Hepatocyte (in vitro differentiated cells): Measurements from ENCODE around the gene VAPA. TPM values are rescaled to one million over a fixed set of nuclear protein-coding genes. Genes with fewer than 3 reads are reported as not detected.

ENCODE experiments used
- DNase-seq: peaks from one replicate; pipeline ENCODE4 v3.0.0-alpha.2; 2016; ENCODE audit warnings: low spot score
- H2AFZ ChIP-seq: fragments of 200-600 bp; sonication (generic); 2 replicates; pipeline ENCODE4 v1.6.0; 2016; ENCODE audit warnings: antibody characterized with exemption, mild to moderate bottlenecking
- H3K27ac ChIP-seq: fragments of 200-600 bp; sonication (generic); 2 replicates; pipeline ENCODE4 v1.5.1; 2016; ENCODE audit warnings: mild to moderate bottlenecking
- H3K27me3 ChIP-seq: fragments of 200-600 bp; sonication (generic); 2 replicates; pipeline ENCODE4 v1.6.1; 2016
- H3K36me3 ChIP-seq: fragments of 200-600 bp; sonication (generic); replicated peaks from 2 replicates; pipeline ENCODE4 v1.5.1; 2016; ENCODE audit warnings: low read depth; ENCODE audit not compliant: insufficient read depth
- H3K4me1 ChIP-seq: fragments of 200-600 bp; sonication (generic); 2 replicates; pipeline ENCODE4 v1.5.1; 2016; ENCODE audit warnings: mild to moderate bottlenecking, moderate library complexity; ENCODE audit not compliant: insufficient read depth
- H3K4me2 ChIP-seq: fragments of 200-600 bp; sonication (generic); 2 replicates; pipeline ENCODE4 v1.6.0; 2016
- H3K4me3 ChIP-seq: fragments of 200-600 bp; sonication (generic); 2 replicates; pipeline ENCODE4 v1.5.1; 2016; ENCODE audit warnings: mild to moderate bottlenecking
- H3K79me2 ChIP-seq: fragments of 200-600 bp; sonication (generic); 2 replicates; pipeline ENCODE4 v1.6.0; 2017; ENCODE audit warnings: mild to moderate bottlenecking
- H3K9me2 ChIP-seq: fragments of 200-600 bp; sonication (generic); replicated peaks from 2 replicates; pipeline ENCODE4 v1.6.0; 2017; ENCODE audit warnings: mild to moderate bottlenecking; ENCODE audit not compliant: insufficient read depth
- H3K9me3 ChIP-seq: fragments of 200-600 bp; sonication (generic); 2 replicates; pipeline ENCODE4 v1.5.1; 2016; ENCODE audit warnings: low read depth, mild to moderate bottlenecking
- H4K20me1 ChIP-seq: fragments of 200-600 bp; sonication (generic); 2 replicates; pipeline ENCODE4 v1.6.0; 2016; ENCODE audit warnings: mild to moderate bottlenecking; ENCODE audit not compliant: insufficient read depth, poor library complexity, severe bottlenecking
- CTCF ChIP-seq: fragments of 200-600 bp; sonication (generic); IDR thresholded peaks from 2 replicates; pipeline ENCODE4 v1.5.1; 2016; ENCODE audit warnings: antibody characterized with exemption, mild to moderate bottlenecking; ENCODE audit not compliant: poor library complexity
- EZH2 ChIP-seq: fragments of 200-600 bp; sonication (generic); IDR thresholded peaks from 2 replicates; pipeline ENCODE4 v1.6.1; 2016; ENCODE audit warnings: antibody characterized with exemption, mild to moderate bottlenecking, borderline replicate concordance
- EZH2phosphoT487 ChIP-seq: fragments of 200-600 bp; sonication (generic); IDR thresholded peaks from one replicate; pipeline ENCODE4 v1.6.1; 2018; ENCODE audit warnings: antibody characterized with exemption, mild to moderate bottlenecking, low read depth, moderate library complexity; ENCODE audit not compliant: unreplicated experiment, severe bottlenecking
- WGBS: methylation state at CpG from one replicate; pipeline ENCODE4 v1.1.6; 2016; ENCODE audit warnings: low lambda C conversion rate; ENCODE audit errors: missing lambda C conversion rate; 5-methylcytosine and 5-hydroxymethylcytosine counted together
- polyA plus RNA-seq: library from polyadenylated mRNA; unstranded; fragments of >200 nt; fragmentation: Nextera tagmentation; extraction: Ambion mirVana; gene quantifications from 2 replicates; pipeline ENCODE4 v1.2.1, GENCODE V29; 2016
- total RNA-seq: library from RNA; depleted of rRNA; stranded (reverse); fragments of >200 nt; gene quantifications from 2 replicates; pipeline ENCODE4 v1.2.3, GENCODE V29; 2014

VAPA gene
- total RNA-seq: 267 and 324 TPM in 2 replicates
- polyA plus RNA-seq: 288 and 290 TPM in 2 replicates

GRCh38 chr18:9913526-9914333 is at the start of gene VAPA:
VAPA (plus strand) TSS chr18:9914016; CDS start chr18:9914257, 241 bp downstream.
- no peaks in the 10 kb centered on the region for H3K27me3 ChIP-seq
- H2AFZ ChIP-seq: peak within 1 kb of the TSS; percentile 44
- WGBS: under 1% methylated on average over 64 of the region's 87 CpGs
- peaks cover 45% of the 10 kb centered on the region for H3K79me2 ChIP-seq
- DNase-seq: peak; percentile 99
- no peaks in the 10 kb centered on the region for H3K9me3 ChIP-seq
- peak within 1 kb of the TSS; percentile 82 for H3K4me2 ChIP-seq
- H3K9me2 ChIP-seq: no peaks in the 10 kb centered on the region
- peak within 1 kb of the TSS; percentile 99 for H3K27ac ChIP-seq
- H4K20me1 ChIP-seq: peaks cover 41% of the 10 kb centered on the region
- H3K36me3 ChIP-seq: no peaks in the 10 kb centered on the region
- TF ChIP-seq EZH2phosphoT487: no peak
- TF ChIP-seq CTCF: no peak
- TF ChIP-seq EZH2: no peak
- peak within 1 kb of the TSS; percentile 65 for H3K4me3 ChIP-seq
- H3K4me1 ChIP-seq: peaks cover 19% of the 10 kb centered on the region

- Histone ChIP-seq H3K27ac (no peak overlapping the region), H3K4me1 (peaks cover 23% of the 10 kb centered on the region), H3K79me2 (no peaks in the 10 kb centered on the region), H3K9me3 (no peaks in the 10 kb centered on the region), H3K9me2 (no peaks in the 10 kb centered on the region), H2AFZ (no peak overlapping the region), H3K4me2 (no peak overlapping the region), H3K4me3 (no peak overlapping the region), H3K27me3 (no peaks in the 10 kb centered on the region), H4K20me1 (no peaks in the 10 kb centered on the region), H3K36me3 (no peaks in the 10 kb centered on the region)
- 99% methylated on average over 7 of the region's 7 CpGs for WGBS
- TF ChIP-seq EZH2phosphoT487 (no peak), EZH2 (no peak), CTCF (no peak)
- no peak for DNase-seq
Observed at GRCh38 chr18:9865764-9866490, 47.9 kb upstream of the VAPA start.

- Histone ChIP-seq H3K4me2 (no peak overlapping the region), H3K36me3 (no peaks in the 10 kb centered on the region), H3K9me3 (no peaks in the 10 kb centered on the region), H3K4me3 (no peak overlapping the region), H3K9me2 (no peaks in the 10 kb centered on the region), H2AFZ (no peak overlapping the region), H4K20me1 (no peaks in the 10 kb centered on the region), H3K27me3 (no peaks in the 10 kb centered on the region), H3K4me1 (peaks cover 25% of the 10 kb centered on the region), H3K79me2 (no peaks in the 10 kb centered on the region), H3K27ac (no peak overlapping the region)
- WGBS: 94% methylated on average over 3 of the region's 3 CpGs
- DNase-seq: no peak
- no peak for TF ChIP-seq EZH2phosphoT487
- no peak for TF ChIP-seq CTCF
- no peak for TF ChIP-seq EZH2
Observed at GRCh38 chr18:9866627-9867026, 47.2 kb upstream of the VAPA start.
